ENCODE data around the gene E2F4. TPM values are rescaled to one million over a fixed set of nuclear protein-coding genes. Genes with fewer than 3 reads are reported as not detected.

E2F4 gene
- total and polyA plus RNA-seq, 2 experiments from 2014 or later, result 70.4 to 72.4 TPM

GRCh38 chr16:67244387-67245185 is 52.6 kb downstream of the E2F4 start:
- no peak for TF ChIP-seq CTCF (IDR thresholded peaks at IDR 0.05; ENCODE audit: poor library complexity)
- TF ChIP-seq EZH2 (IDR thresholded peaks at IDR 0.05; ENCODE audit: borderline replicate concordance), result no peak
- TF ChIP-seq EZH2phosphoT487 (IDR thresholded peaks at IDR 0.05; ENCODE audit: low read depth, severe bottlenecking, unreplicated experiment), result no peak
- no peaks in the 10 kb centered on the region for H3K9me2 ChIP-seq (replicated peaks; ENCODE audit: insufficient read depth)
- no peak overlapping the region for H3K4me2 ChIP-seq
- H3K27ac ChIP-seq, result peak overlapping the region; percentile 23
- H3K36me3 ChIP-seq (replicated peaks; ENCODE audit: insufficient read depth, low read depth), result no peaks in the 10 kb centered on the region
- H3K9me3 ChIP-seq (ENCODE audit: low read depth), result no peaks in the 10 kb centered on the region
- H3K4me1 ChIP-seq (ENCODE audit: insufficient read depth), result peaks cover 38% of the 10 kb centered on the region
- H3K79me2 ChIP-seq, result peaks cover 16% of the 10 kb centered on the region
- peak; percentile 55 for DNase-seq (ENCODE audit: low spot score)
- no peaks in the 10 kb centered on the region for H4K20me1 ChIP-seq (ENCODE audit: insufficient read depth, poor library complexity, severe bottlenecking)
- H3K4me3 ChIP-seq, result no peak overlapping the region
- H2AFZ ChIP-seq, result no peak overlapping the region
- peaks cover 15% of the 10 kb centered on the region for H3K27me3 ChIP-seq
- 63% methylated on average over 5 of the region's 5 CpGs for WGBS (ENCODE audit: low lambda C conversion rate, missing lambda C conversion rate)

- peaks cover 38% of the 10 kb centered on the region for H3K4me1 ChIP-seq (ENCODE audit: insufficient read depth)
- H4K20me1 ChIP-seq (ENCODE audit: insufficient read depth, poor library complexity, severe bottlenecking), result no peaks in the 10 kb centered on the region
- H3K9me2 ChIP-seq (replicated peaks; ENCODE audit: insufficient read depth), result no peaks in the 10 kb centered on the region
- 74% methylated on average over 4 of the region's 4 CpGs for WGBS (ENCODE audit: low lambda C conversion rate, missing lambda C conversion rate)
- no peak overlapping the region for H3K4me3 ChIP-seq
- no peak for DNase-seq (ENCODE audit: low spot score)
- no peaks in the 10 kb centered on the region for H3K9me3 ChIP-seq (ENCODE audit: low read depth)
- H3K36me3 ChIP-seq (replicated peaks; ENCODE audit: insufficient read depth, low read depth), result no peaks in the 10 kb centered on the region
- peak overlapping the region; percentile 99 for H3K4me2 ChIP-seq
- no peak overlapping the region for H2AFZ ChIP-seq
- peak overlapping the region; percentile 91 for H3K27ac ChIP-seq
- peaks cover 21% of the 10 kb centered on the region for H3K27me3 ChIP-seq
- TF ChIP-seq EZH2 (IDR thresholded peaks at IDR 0.05; ENCODE audit: borderline replicate concordance) (no peak), CTCF (IDR thresholded peaks at IDR 0.05; ENCODE audit: poor library complexity) (no peak), EZH2phosphoT487 (IDR thresholded peaks at IDR 0.05; ENCODE audit: low read depth, severe bottlenecking, unreplicated experiment) (no peak)
- H3K79me2 ChIP-seq, result peaks cover 16% of the 10 kb centered on the region
Observed at GRCh38 chr16:67245186-67245585, 53.2 kb downstream of the E2F4 start.

GRCh38 chr16:67245674-67246080 is 53.7 kb downstream of the E2F4 start:
- Histone ChIP-seq H3K27ac (peak overlapping the region; percentile 91), H3K4me3 (peak overlapping the region; percentile 86), H3K36me3 (replicated peaks; ENCODE audit: insufficient read depth, low read depth) (no peaks in the 10 kb centered on the region), H3K9me3 (ENCODE audit: low read depth) (no peaks in the 10 kb centered on the region), H3K4me1 (ENCODE audit: insufficient read depth) (peaks cover 36% of the 10 kb centered on the region), H3K9me2 (replicated peaks; ENCODE audit: insufficient read depth) (no peaks in the 10 kb centered on the region), H4K20me1 (ENCODE audit: insufficient read depth, poor library complexity, severe bottlenecking) (no peaks in the 10 kb centered on the region), H2AFZ (peak overlapping the region; percentile 91), H3K79me2 (peaks cover 16% of the 10 kb centered on the region), H3K27me3 (peaks cover 24% of the 10 kb centered on the region), H3K4me2 (peak overlapping the region; percentile 99)
- TF ChIP-seq CTCF (IDR thresholded peaks at IDR 0.05; ENCODE audit: poor library complexity), result no peak
- TF ChIP-seq EZH2 (IDR thresholded peaks at IDR 0.05; ENCODE audit: borderline replicate concordance), result no peak
- no peak for TF ChIP-seq EZH2phosphoT487 (IDR thresholded peaks at IDR 0.05; ENCODE audit: low read depth, severe bottlenecking, unreplicated experiment)
- DNase-seq (ENCODE audit: low spot score), result no peak
- 18% methylated on average over 8 of the region's 8 CpGs for WGBS (ENCODE audit: low lambda C conversion rate, missing lambda C conversion rate)
